Measurements from ENCODE around the gene ZDHHC13. TPM values are rescaled to one million over a fixed set of nuclear protein-coding genes. Genes with fewer than 3 reads are reported as not detected.

ZDHHC13 gene
- total RNA-seq, 1 experiment from 2014 or later: 35.5 TPM

- Histone ChIP-seq H3K79me2 (ENCODE audit: low read depth) (no peaks in the 10 kb centered on the region), H3F3A (ENCODE audit: insufficient read depth, low read depth) (peaks cover 46% of the 10 kb centered on the region), H3K9me3 (ENCODE audit: insufficient read depth, low read depth) (0 out of 2 replicates have a peak, but pooled peaks cover 7% of the 10 kb centered on the region), H3K27ac (peak overlapping the region; percentile 52), H3K4me1 (replicated peaks; ENCODE audit: insufficient read depth) (peaks cover 81% of the 10 kb centered on the region), H3K4me3 (no peak overlapping the region), H3K4me2 (no peak overlapping the region), H2AFZ (no peak overlapping the region), H3K36me3 (ENCODE audit: low read depth) (no peaks in the 10 kb centered on the region), H4K20me1 (ENCODE audit: insufficient read depth) (no peaks in the 10 kb centered on the region), H3K9me2 (ENCODE audit: insufficient read depth) (no peaks in the 10 kb centered on the region), H3K27me3 (ENCODE audit: insufficient read depth, low read depth) (no peaks in the 10 kb centered on the region)
- CTCF ChIA-PET: no interaction called here
- TF ChIP-seq EZH2 (IDR thresholded peaks at IDR 0.05; ENCODE audit: low read depth) (no peak), CTCF (conservative IDR thresholded peaks at IDR 0.05) (no peak)
- POLR2A ChIA-PET (ENCODE audit: unreplicated experiment): no interaction called here
- BruUV-seq (replicated peaks): no TSS peak
- intact Hi-C loops (cut with micrococcal nuclease; ENCODE audit: unreplicated experiment): no loop called here
- peak in 1 of 2 experiments; percentile 85 for DNase-seq
Observed at GRCh38 chr11:19091366-19091765, 25.6 kb upstream of the ZDHHC13 start.

GRCh38 chr11:19092342-19092741 lies 24.6 kb upstream of the ZDHHC13 start:
- Histone ChIP-seq H4K20me1 (ENCODE audit: insufficient read depth) (no peaks in the 10 kb centered on the region), H3K9me3 (ENCODE audit: insufficient read depth, low read depth) (0 out of 2 replicates have a peak, but pooled peaks cover 7% of the 10 kb centered on the region), H3F3A (ENCODE audit: insufficient read depth, low read depth) (peaks cover 39% of the 10 kb centered on the region), H2AFZ (no peak overlapping the region), H3K36me3 (ENCODE audit: low read depth) (no peaks in the 10 kb centered on the region), H3K4me3 (no peak overlapping the region), H3K9me2 (ENCODE audit: insufficient read depth) (no peaks in the 10 kb centered on the region), H3K27me3 (ENCODE audit: insufficient read depth, low read depth) (no peaks in the 10 kb centered on the region), H3K79me2 (ENCODE audit: low read depth) (no peaks in the 10 kb centered on the region), H3K4me2 (no peak overlapping the region), H3K27ac (no peak overlapping the region), H3K4me1 (replicated peaks; ENCODE audit: insufficient read depth) (peaks cover 74% of the 10 kb centered on the region)
- CTCF ChIA-PET: interaction anchor here (0.6 to 1.6 kb wide), 2 partner anchors 12 to 317 kb away, joined by 3 to 4 read pairs; no protein-coding TSS in a partner anchor
- no TSS peak for BruUV-seq (replicated peaks)
- POLR2A ChIA-PET (ENCODE audit: unreplicated experiment): no interaction called here
- DNase-seq: no peak
- intact Hi-C loops (cut with micrococcal nuclease; ENCODE audit: unreplicated experiment): no loop called here
- no peak for TF ChIP-seq EZH2 (IDR thresholded peaks at IDR 0.05; ENCODE audit: low read depth)
- TF ChIP-seq CTCF (conservative IDR thresholded peaks at IDR 0.05): no peak

- Histone ChIP-seq H3K9me3 (ENCODE audit: insufficient read depth, low read depth) (0 out of 2 replicates have a peak, but pooled peaks cover 7% of the 10 kb centered on the region), H4K20me1 (ENCODE audit: insufficient read depth) (no peaks in the 10 kb centered on the region), H3K4me2 (no peak overlapping the region), H3K27ac (peak overlapping the region; percentile 81; the same call in 1 of the 2 replicates), H3K27me3 (ENCODE audit: insufficient read depth, low read depth) (no peaks in the 10 kb centered on the region), H2AFZ (no peak overlapping the region), H3F3A (ENCODE audit: insufficient read depth, low read depth) (peaks cover 35% of the 10 kb centered on the region), H3K4me3 (no peak overlapping the region), H3K36me3 (ENCODE audit: low read depth) (no peaks in the 10 kb centered on the region), H3K9me2 (ENCODE audit: insufficient read depth) (no peaks in the 10 kb centered on the region), H3K4me1 (replicated peaks; ENCODE audit: insufficient read depth) (peaks cover 68% of the 10 kb centered on the region), H3K79me2 (ENCODE audit: low read depth) (no peaks in the 10 kb centered on the region)
- no peak for DNase-seq
- no TSS peak for BruUV-seq (replicated peaks)
- POLR2A ChIA-PET (ENCODE audit: unreplicated experiment): no interaction called here
- CTCF ChIA-PET: interaction anchor here (1.6 kb wide), 1 partner anchor 13 kb away, joined by 4 read pairs; no protein-coding TSS in a partner anchor
- TF ChIP-seq EZH2 (IDR thresholded peaks at IDR 0.05; ENCODE audit: low read depth) (no peak), CTCF (conservative IDR thresholded peaks at IDR 0.05) (no peak)
- intact Hi-C loops (cut with micrococcal nuclease; ENCODE audit: unreplicated experiment): no loop called here
Observed at GRCh38 chr11:19092850-19093249, 24.1 kb upstream of the ZDHHC13 start.

All from PC-9 (cell line).